Stimulated activated CD8-positive, alpha-beta memory T cell treated with anti-CD3 and anti-CD28 coated beads, Interleukin-15, amount 100 ng/mL, for 1 hour (primary cell): ENCODE data around the gene NRXN3.

Source experiments
- DNase-seq: peaks from one replicate; pipeline ENCODE4 v3.0.0-alpha.2; 2020; ENCODE audit warnings: low read depth

Gene NRXN3

DNA sequence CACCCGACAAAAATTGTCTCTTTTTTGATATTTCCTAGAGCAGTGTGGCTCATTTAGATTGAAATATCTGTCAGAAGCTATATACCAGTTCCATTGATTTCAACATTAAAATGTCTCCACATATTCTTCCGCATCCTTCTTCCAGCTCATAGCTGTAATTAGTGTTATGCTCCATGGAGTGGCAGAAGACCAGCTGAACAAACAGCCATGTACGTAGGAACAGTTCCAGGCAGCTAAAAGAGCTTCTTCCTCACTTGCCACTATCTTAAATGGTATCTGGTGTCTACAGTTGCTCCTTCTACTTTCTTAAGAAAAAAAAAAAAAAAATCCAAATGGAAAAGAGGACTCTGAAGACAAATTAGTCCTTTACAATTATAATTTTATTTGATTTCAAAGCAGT, 1193.1 kb downstream of the NRXN3 start:
- DNase-seq = no peak

DNA sequence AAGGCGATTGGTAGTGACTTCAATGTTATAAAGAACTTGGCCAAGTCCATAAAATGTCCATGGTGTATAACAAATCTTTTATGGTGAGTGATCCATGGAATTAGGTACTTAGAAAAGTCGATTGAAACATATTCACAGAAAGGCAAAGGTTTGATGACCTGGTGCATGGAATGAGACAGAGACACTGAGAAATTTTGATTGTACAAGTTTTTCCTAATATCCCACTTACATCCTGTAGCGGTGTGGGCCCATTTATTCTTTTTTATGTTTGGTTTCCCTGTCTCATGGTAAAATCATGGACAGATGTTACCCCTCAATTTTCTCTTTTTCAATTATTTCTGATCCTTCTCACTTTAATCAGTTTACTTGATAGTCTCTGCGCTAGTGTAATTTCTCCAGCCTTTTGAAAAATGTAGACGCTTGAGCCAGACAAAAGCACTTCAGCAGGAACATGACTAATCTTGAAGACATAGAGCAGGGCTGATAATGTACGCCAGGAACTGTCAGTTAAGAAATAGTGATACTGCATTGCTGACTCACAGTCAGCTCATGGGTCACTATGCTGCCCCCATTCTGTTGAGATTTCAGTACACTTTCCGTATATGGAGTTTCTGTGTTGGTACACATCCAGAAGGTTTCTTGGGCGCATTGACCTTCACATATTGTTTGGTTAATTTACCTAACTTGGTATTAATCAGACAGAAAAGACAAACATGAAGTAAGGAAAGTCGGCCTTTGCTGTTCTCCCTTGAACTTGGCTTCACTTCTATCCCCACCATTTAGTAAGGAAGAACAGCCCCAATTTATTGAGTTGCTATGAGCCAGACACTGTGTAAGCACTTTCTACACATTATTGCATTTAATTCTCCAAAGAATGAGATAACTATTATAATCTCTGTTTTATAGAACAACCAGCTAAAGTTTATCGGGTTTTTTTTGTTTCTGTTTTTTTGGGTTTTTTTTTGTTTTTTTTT, 1199.5 kb downstream of the NRXN3 start:
- DNase-seq = no peak

DNA sequence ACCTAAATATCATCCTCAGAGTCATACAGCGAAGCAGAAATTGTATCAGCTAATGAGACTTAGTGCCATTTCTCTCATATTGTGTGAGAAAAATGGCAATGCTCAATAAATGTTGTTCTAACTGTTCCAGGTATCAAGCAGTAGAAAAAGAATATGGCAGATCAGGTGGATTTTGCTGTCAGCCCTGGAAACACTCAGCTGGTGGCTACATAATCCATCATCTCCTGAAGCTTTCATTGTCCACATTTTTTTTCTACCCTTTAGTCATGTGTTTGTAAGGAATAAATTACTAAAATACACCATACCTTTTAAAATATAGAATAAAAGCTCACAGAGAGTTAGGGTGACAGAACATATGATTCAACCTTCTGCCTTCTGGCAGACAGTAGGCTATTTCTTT, 1200.8 kb downstream of the NRXN3 start:
- DNase-seq = no peak

DNA sequence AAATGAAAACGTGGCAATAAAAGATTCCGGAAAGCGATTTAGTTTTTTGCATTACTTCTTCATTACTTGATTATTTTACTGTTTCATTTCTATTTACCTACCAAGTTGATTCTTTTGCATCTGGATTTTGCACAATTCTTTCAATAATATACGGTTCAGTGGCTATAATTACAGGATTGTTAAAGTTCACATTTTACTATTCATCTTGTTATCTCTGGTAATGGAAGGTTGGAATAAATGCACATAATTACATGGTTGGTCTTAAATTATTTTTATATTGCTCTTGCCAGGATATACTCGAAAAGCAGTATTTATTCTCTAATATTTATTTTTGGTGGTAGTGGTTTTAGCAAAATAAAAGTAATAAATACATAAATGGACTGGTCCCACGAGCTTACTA, 1203.3 kb downstream of the NRXN3 start:
- DNase-seq = no peak

DNA sequence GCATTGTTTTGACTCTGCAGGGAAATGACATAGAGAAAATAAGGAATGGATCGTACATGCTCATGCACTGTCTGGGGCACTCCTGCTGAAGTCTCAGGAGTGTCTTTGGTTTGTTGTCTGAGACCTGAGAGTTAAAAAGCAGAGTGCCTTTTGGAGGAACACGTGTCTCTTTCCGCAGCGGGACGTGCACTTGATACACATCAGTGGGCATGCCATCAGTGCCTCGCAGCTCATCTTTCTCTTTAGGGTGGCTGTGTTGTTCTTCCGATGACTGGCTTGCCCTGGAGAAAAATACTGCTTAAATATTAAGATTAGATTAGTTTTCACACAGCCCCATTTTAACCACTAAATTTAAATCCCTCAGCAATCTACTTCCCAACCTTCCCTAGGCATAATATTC, 1205.2 kb downstream of the NRXN3 start:
- DNase-seq = no peak

DNA sequence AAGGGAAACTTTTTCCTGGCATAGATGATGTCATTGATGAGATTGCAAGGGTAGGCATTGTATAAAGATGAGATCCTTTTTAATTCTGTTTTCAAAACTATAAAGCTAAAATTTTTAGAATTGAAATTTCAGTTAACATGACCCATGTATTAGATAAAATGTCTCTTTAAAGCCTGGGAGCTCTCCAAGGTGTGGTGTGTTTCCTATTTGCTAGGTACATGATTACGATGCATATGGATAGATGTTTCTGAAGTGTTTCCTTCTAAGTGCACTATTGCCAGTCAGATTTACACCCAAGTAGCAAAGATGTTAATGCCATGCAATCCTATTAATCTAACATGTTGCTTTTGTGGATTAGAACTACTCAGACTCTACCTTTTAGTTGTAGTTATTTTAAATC, 1206.4 kb downstream of the NRXN3 start:
- DNase-seq = no peak

DNA sequence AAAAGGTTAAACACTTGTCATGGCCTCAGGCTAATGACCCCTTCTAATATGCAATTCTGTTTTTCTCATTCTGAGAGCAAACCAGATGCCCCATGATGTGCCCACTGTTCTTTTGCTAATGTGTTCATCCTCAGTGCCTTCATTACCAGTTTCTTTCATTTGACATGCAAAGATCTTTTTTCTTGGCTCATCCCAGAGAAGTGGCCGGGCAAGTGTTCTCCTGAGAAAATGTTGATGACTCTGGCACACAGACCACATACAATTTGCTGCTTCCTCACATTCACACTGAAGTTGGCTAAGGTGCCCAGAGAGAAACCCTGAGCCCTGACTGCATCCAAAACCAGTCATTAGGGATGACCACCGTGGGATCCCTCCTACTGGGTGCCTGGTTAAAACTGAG, 1207.8 kb downstream of the NRXN3 start:
- DNase-seq = no peak

DNA sequence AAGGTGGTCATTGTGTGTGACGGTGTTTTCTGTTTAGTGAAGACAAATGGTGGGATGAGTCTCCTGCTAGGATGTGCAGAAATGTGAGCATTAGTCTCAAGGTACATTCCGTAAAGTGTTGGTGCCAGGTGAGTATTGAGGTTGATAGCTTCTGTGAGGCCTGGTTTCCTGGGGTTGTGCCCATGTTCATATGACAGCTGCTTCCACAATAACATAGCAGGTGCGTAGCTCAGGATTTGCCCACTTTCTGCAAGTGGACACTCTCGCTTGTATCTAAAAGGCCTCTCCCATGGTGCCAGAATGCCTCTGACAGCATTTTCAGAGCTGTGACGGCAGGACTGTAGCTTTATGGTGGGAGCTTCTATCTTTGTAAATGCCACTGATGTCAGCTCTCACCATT, 1209.1 kb downstream of the NRXN3 start:
- DNase-seq = no peak

DNA sequence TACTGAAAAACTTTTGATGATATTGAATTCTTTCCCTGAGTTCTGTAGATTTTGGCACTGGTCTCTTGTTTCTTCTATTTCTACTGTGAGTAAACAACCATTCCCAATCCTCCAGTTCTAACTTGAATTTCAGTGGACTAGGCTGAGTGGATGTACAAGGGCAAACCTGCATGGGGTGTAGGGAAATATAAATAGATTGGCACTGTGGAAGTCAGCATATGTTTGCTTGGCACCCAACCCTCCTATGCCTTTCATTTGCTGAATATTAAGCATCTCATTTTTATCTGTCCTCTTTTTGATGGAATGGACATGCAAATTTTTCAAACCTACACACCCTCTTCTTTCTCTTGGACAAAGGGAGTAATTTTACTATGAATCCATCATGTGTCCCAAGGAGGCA, 1212.9 kb downstream of the NRXN3 start:
- no peak for DNase-seq

DNA sequence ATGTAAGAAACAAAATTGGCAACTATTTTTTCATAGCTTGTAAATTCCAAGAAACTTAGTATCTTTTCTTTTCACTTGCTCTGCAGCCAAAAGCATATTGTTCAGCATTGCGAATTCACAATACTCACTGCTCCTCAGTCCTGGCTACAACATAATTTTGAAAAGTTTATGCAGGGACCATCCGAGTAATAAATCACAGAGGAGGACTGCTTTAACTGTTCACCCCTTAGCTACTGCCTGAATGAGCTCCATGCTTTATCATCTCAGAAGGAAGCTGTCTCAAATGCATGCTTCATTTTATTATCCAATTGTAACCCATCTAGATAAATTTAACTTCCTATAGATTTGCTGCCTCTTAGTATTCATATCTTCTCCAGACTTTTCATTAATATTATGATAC, 1213.3 kb downstream of the NRXN3 start:
- no peak for DNase-seq

DNA sequence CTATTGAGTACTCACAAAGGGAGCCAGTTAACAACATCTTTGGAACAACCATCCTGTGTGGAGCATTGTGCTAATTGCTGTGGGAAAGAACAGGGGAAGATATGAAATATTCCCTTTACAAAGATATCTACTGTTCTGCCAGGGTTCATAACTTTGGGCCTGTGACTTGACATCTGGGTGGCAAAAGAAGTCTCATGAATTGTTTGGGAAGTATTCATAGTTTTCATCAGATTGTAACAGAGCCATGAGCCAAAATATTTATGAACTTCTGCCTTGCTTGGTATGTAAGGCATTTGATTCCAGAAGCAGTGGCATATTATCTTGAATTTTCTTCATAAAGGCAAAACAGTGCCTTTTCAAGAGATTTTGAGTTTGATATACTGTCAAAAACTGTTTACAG, 1224.9 kb downstream of the NRXN3 start:
- DNase-seq = no peak

DNA sequence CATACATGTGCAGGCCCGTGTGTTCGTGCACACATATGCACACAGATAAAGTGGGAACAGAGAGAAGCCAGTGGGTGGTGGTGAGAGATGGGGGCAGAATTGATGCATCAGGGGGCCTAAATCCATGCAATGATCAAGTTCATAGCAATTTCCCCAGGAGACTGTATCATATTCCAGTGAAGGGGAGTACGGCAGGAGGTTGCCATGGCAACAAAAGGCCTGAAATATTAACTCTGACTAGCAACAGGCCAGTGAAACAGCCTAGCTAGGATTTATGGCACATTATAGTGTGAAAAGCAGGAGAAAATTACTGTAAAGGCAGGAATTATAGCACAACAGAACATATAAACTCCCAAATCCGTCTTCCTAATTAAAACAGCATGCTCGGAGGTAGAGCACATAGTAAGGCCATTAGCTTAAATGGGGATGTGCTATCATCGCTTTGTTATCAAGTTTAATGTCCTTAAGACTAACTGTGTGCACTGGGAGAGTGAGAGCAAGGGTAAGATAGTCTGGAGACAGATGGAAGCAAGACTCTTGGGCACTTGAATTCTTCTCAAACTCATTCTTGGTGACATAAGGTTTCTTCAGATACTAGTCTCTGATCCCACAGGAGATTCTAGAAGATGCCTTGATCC, 1234.8 kb downstream of the NRXN3 start:
- no peak for DNase-seq

DNA sequence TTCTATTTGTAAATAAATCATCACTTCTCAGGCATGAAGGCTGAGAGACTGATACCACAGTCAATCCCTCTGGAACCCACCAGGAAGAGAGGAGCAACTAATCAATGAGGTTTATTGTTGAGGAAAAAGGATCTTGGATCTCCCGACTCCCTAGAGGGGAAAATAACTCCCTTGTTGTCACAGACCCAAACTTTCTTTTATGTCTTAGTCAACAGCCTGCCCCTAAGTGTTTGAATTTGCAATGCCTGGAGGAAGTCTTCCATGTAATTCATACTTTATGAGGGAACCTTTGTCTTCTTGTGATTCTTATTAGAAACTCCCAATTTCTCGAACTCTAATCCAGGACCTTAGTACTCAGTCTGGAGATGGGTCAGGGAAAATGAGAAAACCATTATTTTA, 1235.3 kb downstream of the NRXN3 start:
- no peak for DNase-seq

DNA sequence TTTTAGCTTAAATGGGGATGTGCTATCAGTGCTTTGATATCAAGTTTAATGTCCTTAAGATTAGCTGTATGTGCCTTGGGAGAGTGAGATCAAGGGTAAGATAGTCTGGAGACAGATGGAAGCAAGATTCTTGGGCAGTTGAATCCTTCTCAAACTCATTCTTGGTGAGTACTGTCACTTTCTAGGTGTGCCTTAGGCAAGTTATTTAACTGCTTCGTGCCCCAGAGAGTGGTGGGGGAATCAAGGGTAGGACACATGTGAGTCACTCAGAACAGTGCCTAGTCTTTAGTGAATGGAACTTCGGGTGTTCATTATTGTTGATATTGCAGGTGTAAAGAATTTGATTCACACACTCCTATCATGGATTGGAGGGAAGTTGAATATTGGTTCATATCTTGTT, 1237.4 kb downstream of the NRXN3 start:
- DNase-seq = no peak

DNA sequence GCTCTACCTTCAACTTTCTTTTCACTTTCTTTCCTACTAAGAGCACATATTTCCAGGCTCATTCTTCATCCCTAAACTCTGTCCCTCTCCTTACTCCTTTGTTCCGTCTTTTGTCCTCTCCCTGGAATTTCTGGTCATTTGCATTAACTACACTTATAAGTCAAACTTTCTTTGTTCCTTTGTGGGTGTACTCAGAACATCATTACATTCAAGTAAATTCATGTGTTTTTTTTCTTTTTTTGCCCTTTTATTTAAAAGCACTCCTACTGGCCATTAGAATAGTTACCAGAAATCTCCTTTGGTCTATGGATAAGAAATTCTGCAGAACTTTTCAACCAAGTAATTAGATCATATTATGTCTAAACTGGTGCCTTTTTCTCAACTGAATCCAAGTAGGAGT, 1238.5 kb downstream of the NRXN3 start:
- DNase-seq = no peak

DNA sequence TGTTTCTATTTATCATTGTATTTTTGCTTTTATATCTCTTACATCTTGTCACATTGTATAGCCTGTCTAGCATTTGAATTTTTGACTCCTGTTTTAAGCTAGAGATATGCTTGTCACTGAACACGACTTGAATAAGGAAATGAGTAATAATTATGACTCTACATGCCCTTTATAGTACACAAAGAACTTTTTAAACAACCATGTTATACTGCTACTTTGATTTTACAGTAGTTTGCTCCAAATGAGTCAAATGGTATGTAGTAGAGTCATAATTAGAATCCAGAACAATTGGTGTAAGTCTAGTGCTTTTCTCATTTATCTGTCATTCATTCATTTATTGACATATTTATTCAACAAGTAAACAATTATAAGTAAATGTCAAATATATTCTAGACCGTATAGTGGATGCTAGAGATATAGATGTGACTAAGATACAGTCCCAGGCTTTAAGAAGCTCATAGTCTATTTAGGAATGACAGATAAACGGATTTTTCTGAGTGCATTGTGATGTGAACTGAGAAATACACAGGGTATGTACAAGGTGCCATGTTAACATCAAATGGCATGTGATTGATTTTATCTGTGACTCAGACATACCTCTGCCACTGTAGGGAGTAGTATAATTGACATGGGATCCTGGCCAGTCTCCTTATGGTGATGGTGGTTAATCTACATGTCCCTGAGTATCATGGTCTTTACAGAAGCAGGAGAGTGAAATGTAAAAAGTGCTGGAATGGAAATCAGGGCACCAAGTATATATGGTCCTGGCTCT, 1241.4 kb downstream of the NRXN3 start:
- DNase-seq = no peak

DNA sequence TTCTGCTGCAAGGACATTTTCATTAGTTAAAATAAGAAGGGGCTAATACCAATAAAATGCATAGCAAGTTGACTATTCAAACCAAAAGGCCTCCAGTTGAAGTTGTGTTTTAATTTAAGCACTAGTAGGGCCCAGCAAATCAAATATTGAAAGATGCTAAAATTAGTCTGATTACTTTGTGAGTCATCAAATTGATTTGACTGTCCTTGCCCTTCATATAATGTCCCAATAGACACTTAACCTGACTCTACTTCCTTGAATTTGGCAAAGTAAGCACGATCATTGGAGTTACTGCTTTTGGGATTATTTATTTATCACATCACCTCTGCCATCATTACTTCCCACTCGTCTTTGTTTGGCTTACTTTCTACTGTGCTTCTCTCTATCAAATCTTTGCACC, 1242.6 kb downstream of the NRXN3 start:
- no peak for DNase-seq

DNA sequence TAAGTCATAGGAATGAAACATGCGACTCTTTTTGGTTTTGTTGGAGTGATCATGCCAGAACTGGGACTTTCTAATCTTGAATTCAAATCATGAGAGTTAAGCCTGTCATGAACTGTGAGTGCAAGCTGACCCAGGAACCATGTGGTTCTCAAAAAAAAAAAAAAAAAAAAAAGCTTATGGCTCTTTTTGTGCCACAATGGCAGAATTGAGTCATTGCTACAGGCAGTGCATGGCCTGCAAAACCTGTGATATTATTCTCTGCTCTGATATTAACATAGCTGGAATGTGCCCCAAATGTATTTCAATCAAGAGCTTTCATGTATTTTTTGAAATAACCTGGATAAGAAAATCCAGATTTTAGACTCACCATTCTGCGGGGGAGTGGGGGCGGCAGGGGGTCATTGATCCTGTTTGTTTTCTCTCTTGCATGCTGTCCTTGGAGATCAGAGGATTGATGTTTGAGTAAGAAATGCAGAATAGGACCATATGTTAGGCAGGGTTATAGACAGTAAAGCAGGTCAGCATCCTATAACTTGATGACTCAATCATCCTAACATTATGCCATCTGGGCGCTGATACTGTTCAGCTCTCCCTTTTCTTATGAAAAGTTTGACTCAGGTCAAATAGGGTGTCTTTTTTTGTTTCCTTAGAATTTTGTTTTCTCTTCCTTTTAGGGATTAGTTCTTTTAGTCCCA, 1243.7 kb downstream of the NRXN3 start:
- DNase-seq = no peak

DNA sequence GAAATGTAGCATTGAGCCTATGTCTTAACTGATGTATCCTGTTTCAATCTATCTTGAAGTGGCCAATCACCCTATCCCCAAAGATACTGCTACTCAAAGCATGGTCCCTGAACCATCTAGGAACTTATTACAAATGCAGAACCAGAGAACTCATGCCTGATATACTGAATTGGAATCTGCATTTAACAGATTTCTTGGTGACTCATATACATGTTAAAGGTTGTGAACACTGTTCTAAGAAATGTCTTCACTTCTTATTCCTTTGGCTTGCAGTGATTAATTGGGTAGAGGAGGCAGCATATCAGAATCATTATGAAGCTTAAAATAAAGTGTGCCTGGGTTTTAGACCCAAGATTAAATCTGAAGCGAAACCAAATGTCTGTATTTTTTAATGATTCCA, 1245.6 kb downstream of the NRXN3 start:
- DNase-seq = no peak

DNA sequence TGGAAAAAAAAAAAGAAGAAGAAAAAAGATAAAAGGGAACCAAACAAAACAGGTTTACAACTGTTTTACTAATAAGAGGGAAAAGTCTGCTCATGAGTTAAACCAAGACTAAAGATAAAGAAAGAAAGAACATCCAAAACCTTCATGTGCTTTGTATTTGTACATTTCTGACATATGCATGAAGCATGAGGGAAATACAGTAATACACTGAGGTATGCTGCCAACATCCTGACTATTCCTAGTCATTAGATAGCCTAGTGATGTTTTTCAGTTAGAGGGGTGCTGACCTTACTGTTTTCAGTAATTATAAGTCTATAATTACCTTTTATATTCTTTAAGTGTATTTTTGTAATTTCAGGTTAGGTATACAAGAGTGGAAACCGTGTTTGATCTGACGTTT, 1247.8 kb downstream of the NRXN3 start:
- DNase-seq = no peak

DNA sequence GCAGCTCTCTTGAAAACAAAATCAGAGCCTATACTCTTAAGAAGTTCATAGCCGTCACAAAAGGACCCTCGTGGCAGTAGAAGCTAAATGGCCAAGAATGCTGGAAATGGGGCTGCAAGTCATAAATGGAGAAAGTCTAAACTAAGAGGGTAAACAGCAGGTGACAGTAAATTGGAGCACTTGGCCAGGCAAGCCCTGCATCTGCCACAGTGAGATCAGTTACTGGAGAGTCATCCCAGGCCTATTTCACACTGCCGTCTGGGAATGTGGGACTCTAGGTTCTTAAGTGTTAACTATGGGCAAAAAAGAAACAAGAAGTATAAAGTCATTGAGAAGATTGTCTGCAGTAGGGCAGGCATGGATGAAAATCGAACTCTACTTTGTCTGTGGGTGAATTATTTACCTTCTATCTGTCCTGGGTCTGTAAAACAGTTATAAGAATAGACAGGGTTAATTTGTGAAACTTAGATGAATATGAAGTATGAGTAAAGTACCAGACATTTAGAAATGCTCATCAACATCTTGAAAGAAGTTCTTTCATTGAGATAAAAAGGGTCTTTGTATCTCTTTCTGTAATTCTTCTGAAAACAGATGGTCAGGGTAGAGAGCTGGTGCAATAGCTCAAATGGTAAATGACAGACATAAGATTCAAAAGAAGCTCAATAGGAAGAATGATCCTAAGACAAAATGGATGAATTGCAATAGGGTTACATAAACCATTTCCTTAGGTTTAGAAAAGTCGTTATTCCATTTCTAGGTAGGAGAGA, 1248.7 kb downstream of the NRXN3 start:
- no peak for DNase-seq
